PC-9 (cell line): Measurements from ENCODE around the gene HLTF. TPM values are rescaled to one million over a fixed set of nuclear protein-coding genes. Genes with fewer than 3 reads are reported as not detected.

ENCODE experiments used
- BruUV-seq: library from RNA; stranded (reverse); fragments of 400-500 nt; replicated peaks from 2 replicates; lab custom pipeline; 2021; lab: Mats Ljungman, UMichigan
- CTCF ChIA-PET: fragments of 300-600 bp; sonication (Branson Sonifier 250); formaldehyde crosslinking; loops from one replicate; lab custom pipeline; 2022; ENCODE audit warnings: antibody characterized with exemption; lab: Charles Lee
- POLR2A ChIA-PET: fragments of 300-600 bp; sonication (Branson Sonifier 250); formaldehyde crosslinking; loops from one replicate; lab custom pipeline; 2022; ENCODE audit warnings: antibody characterized with exemption; ENCODE audit not compliant: unreplicated experiment; lab: Charles Lee
- DNase-seq, 2 experiments: peaks; one replicate each; pipeline versions ENCODE4 v3.0.0 to v3.0.0-alpha.2; 2015 to 2022; ENCODE audit warnings: mixed read lengths in 1 of 2
- H2AFZ ChIP-seq: fragments of 200-600 bp; sonication (generic); 2 replicates; pipeline ENCODE4 v1.8.1; 2017; ENCODE audit warnings: antibody characterized with exemption
- H3F3A ChIP-seq: fragments of 200-600 bp; sonication (generic); 2 replicates; pipeline ENCODE4 v1.8.1; 2017; ENCODE audit warnings: antibody characterized with exemption, mild to moderate bottlenecking, low read depth; ENCODE audit not compliant: insufficient read depth
- H3K27ac ChIP-seq: fragments of 200-600 bp; sonication (generic); 2 replicates; pipeline ENCODE4 v1.6.1; 2016; ENCODE audit warnings: mixed run types
- H3K27me3 ChIP-seq: fragments of 200-600 bp; sonication (generic); 2 replicates; pipeline ENCODE4 v1.6.1; 2016; ENCODE audit warnings: low read depth, mixed run types; ENCODE audit not compliant: insufficient read depth
- H3K36me3 ChIP-seq: fragments of 200-600 bp; sonication (generic); 2 replicates; pipeline ENCODE4 v1.6.1; 2016; ENCODE audit warnings: low read depth, mixed run types
- H3K4me1 ChIP-seq: fragments of 200-600 bp; sonication (generic); replicated peaks from 2 replicates; pipeline ENCODE4 v1.6.1; 2016; ENCODE audit warnings: mixed run types; ENCODE audit not compliant: insufficient read depth
- H3K4me2 ChIP-seq: fragments of 200-600 bp; sonication (generic); 2 replicates; pipeline ENCODE4 v1.6.1; 2017; ENCODE audit warnings: mixed run types
- H3K4me3 ChIP-seq: fragments of 200-600 bp; sonication (generic); 2 replicates; pipeline ENCODE4 v1.6.1; 2016; ENCODE audit warnings: mixed run types
- H3K79me2 ChIP-seq: fragments of 200-600 bp; sonication (generic); 2 replicates; pipeline ENCODE4 v1.6.1; 2017; ENCODE audit warnings: low read depth, mixed run types
- H3K9me2 ChIP-seq: fragments of 200-600 bp; sonication (generic); 2 replicates; pipeline ENCODE4 v1.8.1; 2017; ENCODE audit warnings: mild to moderate bottlenecking; ENCODE audit not compliant: insufficient read depth
- H3K9me3 ChIP-seq: fragments of 200-600 bp; sonication (generic); 2 replicates; pipeline ENCODE4 v1.8.1; 2016; ENCODE audit warnings: low read depth; ENCODE audit not compliant: insufficient read depth
- H4K20me1 ChIP-seq: fragments of 200-600 bp; sonication (generic); 2 replicates; pipeline ENCODE4 v1.8.1; 2017; ENCODE audit not compliant: insufficient read depth
- CTCF ChIP-seq: fragments of 200-600 bp; sonication (generic); conservative IDR thresholded peaks from 2 replicates; pipeline ENCODE4 v1.6.1; 2017; ENCODE audit warnings: mixed run types, antibody characterized with exemption, mild to moderate bottlenecking, moderate library complexity
- EZH2 ChIP-seq: fragments of 200-600 bp; sonication (generic); IDR thresholded peaks from 2 replicates; pipeline ENCODE4 v1.8.0; 2017; ENCODE audit warnings: antibody characterized with exemption, low read depth
- intact Hi-C: fragments of 100-400 bp; cut with micrococcal nuclease; formaldehyde crosslinking; loops from one replicate; pipeline ENCODE4 v1.10.0; 2022; ENCODE audit not compliant: unreplicated experiment
- total RNA-seq: library from RNA; stranded (reverse); gene quantifications from 2 replicates; pipeline ENCODE4 v1.2.3, GENCODE V29; 2021

HLTF gene
- total RNA-seq, 1 experiment from 2014 or later: 38.3 TPM

- no peaks in the 10 kb centered on the region for H3K9me3 ChIP-seq
- intact Hi-C loops: no loop called here
- no peaks in the 10 kb centered on the region for H3K4me1 ChIP-seq
- ChIA-PET CTCF (interaction anchor here (0.9 kb wide), 1 partner anchor 65 kb away, joined by 7 read pairs; no protein-coding TSS in a partner anchor), POLR2A (interaction anchor here (0.7 kb wide), 1 partner anchor 141 kb away, joined by 3 read pairs; no protein-coding TSS in a partner anchor)
- H3K79me2 ChIP-seq: no peaks in the 10 kb centered on the region
- H2AFZ ChIP-seq: no peak overlapping the region
- no peak for DNase-seq
- no peaks in the 10 kb centered on the region for H3K36me3 ChIP-seq
- no peaks in the 10 kb centered on the region for H3F3A ChIP-seq
- no TSS peak for BruUV-seq
- no peaks in the 10 kb centered on the region for H3K9me2 ChIP-seq
- H4K20me1 ChIP-seq: no peaks in the 10 kb centered on the region; the same call in 1 of the 2 replicates
- no peak overlapping the region for H3K27ac ChIP-seq
- H3K4me3 ChIP-seq: no peak overlapping the region
- TF ChIP-seq EZH2 (no peak), CTCF (no peak)
- H3K4me2 ChIP-seq: no peak overlapping the region
- H3K27me3 ChIP-seq: no peaks in the 10 kb centered on the region
Observed at GRCh38 chr3:149020839-149021252, 65.5 kb downstream of the HLTF start.

GRCh38 chr3:149020196-149020838 is 66.0 kb downstream of the HLTF start:
- Histone ChIP-seq H3K4me3 (no peak overlapping the region), H4K20me1 (no peaks in the 10 kb centered on the region; the same call in 1 of the 2 replicates), H3K27me3 (no peaks in the 10 kb centered on the region), H2AFZ (no peak overlapping the region), H3K36me3 (no peaks in the 10 kb centered on the region), H3K27ac (no peak overlapping the region), H3K9me2 (no peaks in the 10 kb centered on the region), H3K79me2 (no peaks in the 10 kb centered on the region), H3K4me1 (no peaks in the 10 kb centered on the region), H3F3A (no peaks in the 10 kb centered on the region), H3K9me3 (no peaks in the 10 kb centered on the region), H3K4me2 (no peak overlapping the region)
- BruUV-seq: no TSS peak
- DNase-seq: no peak
- CTCF ChIA-PET: interaction anchor here (0.9 kb wide), 1 partner anchor 65 kb away, joined by 7 read pairs; no protein-coding TSS in a partner anchor
- TF ChIP-seq CTCF (no peak), EZH2 (no peak)
- POLR2A ChIA-PET: interaction anchor here (0.7 kb wide), 1 partner anchor 141 kb away, joined by 3 read pairs; no protein-coding TSS in a partner anchor
- intact Hi-C loops: no loop called here

- ChIA-PET POLR2A (no interaction called here), CTCF (no interaction called here)
- H3K4me3 ChIP-seq: no peak overlapping the region
- TF ChIP-seq CTCF: no peak
- TF ChIP-seq EZH2: no peak
- H3F3A ChIP-seq: no peaks in the 10 kb centered on the region
- H4K20me1 ChIP-seq: no peaks in the 10 kb centered on the region; the same call in 1 of the 2 replicates
- H3K4me2 ChIP-seq: no peak overlapping the region
- H2AFZ ChIP-seq: no peak overlapping the region
- H3K9me3 ChIP-seq: no peaks in the 10 kb centered on the region
- no peak overlapping the region for H3K27ac ChIP-seq
- H3K9me2 ChIP-seq: no peaks in the 10 kb centered on the region
- H3K79me2 ChIP-seq: no peaks in the 10 kb centered on the region
- no peaks in the 10 kb centered on the region for H3K27me3 ChIP-seq
- H3K36me3 ChIP-seq: no peaks in the 10 kb centered on the region
- no peaks in the 10 kb centered on the region for H3K4me1 ChIP-seq
- BruUV-seq: no TSS peak
- DNase-seq: no peak
- intact Hi-C loops: loop anchor here (5.0 kb wide), 1 partner anchor 33 kb away; no protein-coding TSS in a partner anchor
Observed at GRCh38 chr3:149019580-149019979, 66.8 kb downstream of the HLTF start.
